Upper lobe of left lung (tissue), 4 donors: ENCODE results near the gene TRIM50.

Experiments used
- EP300 ChIP-seq, 4 donors: sonication (generic); formaldehyde crosslinking; IDR thresholded peaks; one replicate each; pipeline ENCODE4 v1.5.1; 2017; ENCODE audit warnings: antibody characterized with exemption in 4 of 4, control low read depth in 2 of 4
- POLR2A ChIP-seq, 4 donors: fragments of 450-650 bp; IDR thresholded peaks; one replicate each; pipeline ENCODE4 v1.5.1; 2016 to 2017; ENCODE audit warnings: antibody characterized with exemption in 4 of 4, mild to moderate bottlenecking in 2 of 4

GRCh38 chr7:73345538-73345937, 17.7 kb upstream of the TRIM50 start:
- no peak for TF ChIP-seq POLR2A (IDR thresholded peaks at IDR 0.05)
- TF ChIP-seq EP300 (IDR thresholded peaks at IDR 0.05), result no peak
